ENCODE results near the gene FILIP1L.

FILIP1L gene

GRCh38 chr3:100114413-100115030, at the start of gene FILIP1L:
Gene FILIP1L, minus strand, starts transcription at chr3:100114501.
- no peak for DNase-seq (ENCODE audit: low spot score)

- no peak for DNase-seq (ENCODE audit: low spot score)
Observed at GRCh38 chr3:100163787-100164186, 49.5 kb upstream of the FILIP1L start.

- no peak for DNase-seq (ENCODE audit: low spot score)
Observed at GRCh38 chr3:100160521-100160920, 46.2 kb upstream of the FILIP1L start.

- peak; percentile 67 for DNase-seq (ENCODE audit: low spot score)
Observed at GRCh38 chr3:100159331-100160153, 45.2 kb upstream of the FILIP1L start.

GRCh38 chr3:100158918-100159330, 44.6 kb upstream of the FILIP1L start:
- no peak for DNase-seq (ENCODE audit: low spot score)

- no peak for DNase-seq (ENCODE audit: low spot score)
Observed at GRCh38 chr3:100157685-100158084, 43.4 kb upstream of the FILIP1L start.

- DNase-seq (ENCODE audit: low spot score), result no peak
Observed at GRCh38 chr3:100155590-100155989, 41.3 kb upstream of the FILIP1L start.

GRCh38 chr3:100155128-100155527, 40.8 kb upstream of the FILIP1L start:
- DNase-seq (ENCODE audit: low spot score), result no peak

GRCh38 chr3:100154171-100154570, 39.9 kb upstream of the FILIP1L start:
- no peak for DNase-seq (ENCODE audit: low spot score)

- DNase-seq (ENCODE audit: low spot score), result no peak
Observed at GRCh38 chr3:100151024-100151707, 36.9 kb upstream of the FILIP1L start.

- DNase-seq (ENCODE audit: low spot score), result no peak
Observed at GRCh38 chr3:100150473-100150872, 36.2 kb upstream of the FILIP1L start.

GRCh38 chr3:100149713-100150415, 35.6 kb upstream of the FILIP1L start:
- no peak for DNase-seq (ENCODE audit: low spot score)

- no peak for DNase-seq (ENCODE audit: low spot score)
Observed at GRCh38 chr3:100149130-100149529, 34.8 kb upstream of the FILIP1L start.

GRCh38 chr3:100144255-100144866, 30.1 kb upstream of the FILIP1L start:
- DNase-seq (ENCODE audit: low spot score), result no peak

GRCh38 chr3:100141586-100141985, 27.3 kb upstream of the FILIP1L start:
- no peak for DNase-seq (ENCODE audit: low spot score)

GRCh38 chr3:100140976-100141375, 26.7 kb upstream of the FILIP1L start:
- DNase-seq (ENCODE audit: low spot score), result no peak

GRCh38 chr3:100136921-100137320, 22.6 kb upstream of the FILIP1L start:
- DNase-seq (ENCODE audit: low spot score), result no peak

GRCh38 chr3:100131241-100131640, 16.9 kb upstream of the FILIP1L start:
- no peak for DNase-seq (ENCODE audit: low spot score)

- no peak for DNase-seq (ENCODE audit: low spot score)
Observed at GRCh38 chr3:100129941-100130340, 15.6 kb upstream of the FILIP1L start.

GRCh38 chr3:100128565-100128964, 14.3 kb upstream of the FILIP1L start:
- no peak for DNase-seq (ENCODE audit: low spot score)

- no peak for DNase-seq (ENCODE audit: low spot score)
Observed at GRCh38 chr3:100127792-100128191, 13.5 kb upstream of the FILIP1L start.
